ENCODE data around the gene PGAP6.

DNA sequence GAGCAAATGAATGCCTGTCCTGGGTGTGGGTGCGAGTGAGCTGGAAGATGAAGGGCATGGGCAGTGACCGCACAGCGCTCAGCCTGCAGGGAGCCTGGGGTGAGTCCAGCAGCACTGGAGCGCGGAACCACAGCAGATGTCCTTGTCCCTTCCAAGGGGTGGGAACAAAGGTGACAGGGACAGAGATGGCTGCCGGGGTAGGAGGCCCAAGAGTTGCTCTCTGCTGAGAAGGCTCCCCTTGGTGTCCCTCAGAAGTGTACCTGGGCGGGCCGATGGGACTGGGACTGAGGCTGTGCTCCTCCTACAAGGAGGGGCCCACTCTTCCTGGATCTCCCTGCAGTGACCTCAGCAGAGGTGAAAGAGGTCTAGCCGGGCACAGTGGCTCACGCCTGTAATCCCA, 7.6 kb upstream of the PGAP6 start:
- TF ChIP-seq, protein P1, sequence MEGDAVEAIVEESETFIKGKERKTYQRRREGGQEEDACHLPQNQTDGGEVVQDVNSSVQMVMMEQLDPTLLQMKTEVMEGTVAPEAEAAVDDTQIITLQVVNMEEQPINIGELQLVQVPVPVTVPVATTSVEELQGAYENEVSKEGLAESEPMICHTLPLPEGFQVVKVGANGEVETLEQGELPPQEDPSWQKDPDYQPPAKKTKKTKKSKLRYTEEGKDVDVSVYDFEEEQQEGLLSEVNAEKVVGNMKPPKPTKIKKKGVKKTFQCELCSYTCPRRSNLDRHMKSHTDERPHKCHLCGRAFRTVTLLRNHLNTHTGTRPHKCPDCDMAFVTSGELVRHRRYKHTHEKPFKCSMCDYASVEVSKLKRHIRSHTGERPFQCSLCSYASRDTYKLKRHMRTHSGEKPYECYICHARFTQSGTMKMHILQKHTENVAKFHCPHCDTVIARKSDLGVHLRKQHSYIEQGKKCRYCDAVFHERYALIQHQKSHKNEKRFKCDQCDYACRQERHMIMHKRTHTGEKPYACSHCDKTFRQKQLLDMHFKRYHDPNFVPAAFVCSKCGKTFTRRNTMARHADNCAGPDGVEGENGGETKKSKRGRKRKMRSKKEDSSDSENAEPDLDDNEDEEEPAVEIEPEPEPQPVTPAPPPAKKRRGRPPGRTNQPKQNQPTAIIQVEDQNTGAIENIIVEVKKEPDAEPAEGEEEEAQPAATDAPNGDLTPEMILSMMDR (IDR thresholded peaks at IDR 0.05): no peak
- TF ChIP-seq POLR2A (IDR thresholded peaks at IDR 0.05): no peak

All from breast epithelium (tissue), 3 donors.